GM18508 (cell line): ENCODE data around the gene MIOX.

Source experiments
- ATAC-seq: cut with Tn5 transposase; IDR thresholded peaks from one replicate; pipeline ENCODE4 v1.9.1; 2021; ENCODE audit warnings: moderate number of reproducible peaks; ENCODE audit not compliant: insufficient read depth, unreplicated experiment

MIOX gene

DNA sequence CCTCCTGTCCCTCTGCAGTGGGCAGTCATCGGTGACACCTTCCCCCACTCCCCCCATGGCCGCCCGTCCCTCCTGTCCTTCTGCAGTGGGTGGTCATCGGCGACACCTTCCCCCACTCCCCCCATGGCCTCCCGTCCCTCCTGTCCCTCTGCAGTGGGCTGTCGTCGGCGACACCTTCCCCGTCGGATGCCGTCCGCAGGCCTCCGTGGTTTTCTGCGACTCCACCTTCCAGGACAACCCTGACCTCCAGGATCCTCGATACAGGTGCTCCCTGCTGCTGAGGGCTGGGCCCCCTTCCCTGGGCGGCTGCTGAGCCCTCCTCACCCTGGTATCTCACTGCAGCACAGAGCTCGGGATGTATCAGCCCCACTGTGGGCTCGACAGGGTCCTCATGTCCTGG lies 2.2 kb downstream of the MIOX start:
- ATAC-seq: no peak

DNA sequence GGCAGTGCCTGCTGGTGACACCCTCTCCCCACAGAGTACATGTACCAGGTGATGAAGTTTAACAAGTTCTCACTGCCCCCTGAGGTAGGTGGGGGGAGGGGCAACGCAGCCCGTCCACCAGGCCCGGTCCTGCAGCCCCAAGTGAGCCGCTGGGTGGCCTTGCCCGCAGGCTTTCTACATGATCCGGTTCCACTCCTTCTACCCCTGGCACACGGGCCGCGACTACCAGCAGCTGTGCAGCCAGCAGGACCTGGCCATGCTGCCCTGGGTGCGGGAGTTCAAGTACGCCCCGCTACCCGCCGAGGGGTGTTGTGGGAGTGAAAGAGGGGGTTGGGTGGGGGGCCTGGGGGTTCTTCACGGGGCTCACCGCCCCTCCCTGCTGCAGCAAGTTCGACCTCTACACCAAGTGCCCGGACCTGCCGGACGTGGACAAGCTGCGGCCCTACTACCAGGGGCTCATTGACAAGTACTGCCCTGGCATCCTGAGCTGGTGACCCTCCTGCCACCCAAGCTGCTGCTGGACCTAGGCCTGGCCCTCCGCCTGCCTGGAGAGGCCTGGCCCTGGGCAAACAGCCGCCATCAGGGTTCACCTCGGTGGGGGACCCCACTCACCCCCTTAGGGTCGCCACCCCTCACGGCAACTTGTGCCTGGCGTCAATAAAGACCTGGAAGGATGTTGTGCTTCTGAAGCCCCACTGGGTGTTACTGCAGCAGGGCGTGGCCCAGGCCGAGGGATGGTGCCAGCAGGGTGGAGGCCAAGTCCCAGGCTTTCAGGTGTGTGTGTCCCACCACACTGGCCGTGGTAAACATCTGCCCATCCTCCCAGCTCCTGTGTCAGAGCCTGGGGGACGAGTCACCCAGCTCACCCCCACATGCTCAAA lies 2.9 kb downstream of the MIOX start:
- no peak for ATAC-seq

DNA sequence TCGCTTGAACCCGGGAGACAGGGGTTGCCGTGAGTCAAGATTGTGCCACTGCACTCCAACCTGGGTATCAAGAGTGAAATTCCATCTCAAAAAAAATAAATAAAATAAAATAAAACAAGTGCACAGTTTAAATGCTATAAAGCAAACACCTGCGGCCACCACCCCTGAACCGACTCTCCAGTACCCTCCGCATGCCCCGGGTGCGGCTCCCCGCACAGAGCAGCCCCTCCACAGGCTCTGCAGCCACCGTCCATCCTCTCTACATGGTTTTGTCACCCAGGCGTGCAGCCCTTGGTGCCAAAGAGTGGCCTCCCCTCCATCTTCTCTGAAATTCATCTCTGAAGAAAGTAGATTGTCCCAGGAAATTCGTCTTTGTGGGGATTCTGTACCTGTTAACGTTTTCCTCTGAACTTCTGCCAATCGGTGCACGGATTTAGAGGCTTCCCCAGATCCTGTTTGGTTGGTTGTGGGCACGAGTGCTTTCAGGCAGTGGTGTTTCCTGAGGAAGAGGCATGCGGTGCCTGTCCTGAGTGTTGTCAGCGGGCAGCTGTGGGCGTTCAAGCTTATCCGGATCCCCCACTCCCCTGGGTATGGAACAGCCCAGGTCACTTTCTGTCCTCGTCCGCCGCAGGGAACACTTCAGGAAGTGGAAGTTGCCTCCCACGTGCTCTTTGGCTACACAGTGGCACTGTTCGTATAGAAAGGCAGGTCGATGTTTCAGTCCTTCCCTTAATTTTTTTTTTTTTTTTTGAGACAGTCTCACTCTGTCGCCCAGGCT lies 4.1 kb downstream of the MIOX start:
- ATAC-seq: no peak

DNA sequence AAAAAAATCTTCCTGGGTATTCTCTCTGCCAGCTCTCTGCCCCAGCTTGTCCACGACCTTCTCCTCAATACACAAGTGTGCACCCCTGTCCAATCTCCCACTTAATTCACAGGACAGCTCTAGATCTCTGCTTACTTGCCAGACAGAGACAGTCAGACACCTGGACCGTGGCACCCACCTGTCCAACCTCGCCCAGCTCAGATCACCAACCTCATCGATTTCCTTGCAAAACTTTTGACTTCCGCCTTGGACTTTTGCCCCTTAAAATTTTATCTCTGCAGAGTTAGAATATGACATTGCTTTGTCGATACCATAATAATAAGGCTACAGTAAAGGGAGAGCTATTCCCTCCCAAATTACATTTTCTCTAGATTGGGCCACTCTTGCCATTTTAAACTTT lies 10.4 kb downstream of the MIOX start:
- ATAC-seq: no peak

DNA sequence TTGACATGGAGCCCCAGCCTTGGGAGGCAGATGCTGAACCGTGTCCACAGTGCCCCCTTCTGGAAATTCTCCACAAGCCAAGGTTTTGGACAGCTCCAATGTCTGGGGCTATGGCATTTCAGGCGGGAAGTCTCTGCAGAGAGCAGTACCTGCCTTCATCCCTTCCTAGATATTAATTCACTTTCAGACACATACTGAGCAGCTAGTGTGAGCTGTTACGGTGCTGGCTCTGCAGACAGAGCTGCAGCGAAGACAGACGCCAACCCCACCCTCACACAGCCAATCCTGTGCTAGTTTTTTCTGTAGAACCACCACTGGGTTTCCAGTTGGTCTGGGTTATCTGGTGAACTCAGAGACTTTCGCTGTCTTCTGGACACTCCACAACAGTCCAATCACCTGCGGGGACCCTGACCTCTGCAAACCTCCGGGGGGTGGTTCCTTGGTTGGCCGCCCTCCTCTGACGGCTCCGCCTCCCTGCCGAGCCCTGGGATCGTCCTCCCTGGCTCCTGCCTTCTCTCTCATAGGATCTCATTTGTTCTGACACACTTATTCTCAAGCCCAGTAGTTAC lies 11.7 kb downstream of the MIOX start:
- ATAC-seq: no peak

DNA sequence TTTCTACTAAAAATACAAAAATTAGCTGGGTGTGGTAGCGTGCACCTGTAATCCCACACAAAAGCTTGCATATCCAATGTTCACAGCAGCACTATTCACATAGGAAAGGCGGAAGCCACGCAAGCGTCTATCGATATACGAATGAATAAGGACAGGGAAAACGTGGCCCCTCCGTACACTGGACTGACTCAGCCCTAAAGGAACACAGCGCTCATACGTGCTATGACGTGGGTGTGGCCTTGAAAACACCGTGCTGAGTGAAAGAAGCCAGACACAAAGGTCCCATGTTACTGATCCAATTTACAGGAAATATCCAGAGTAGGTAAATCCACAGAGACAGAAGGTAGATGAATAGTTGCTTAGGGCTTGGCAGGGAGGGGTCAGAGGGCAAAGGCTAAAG lies 13.8 kb downstream of the MIOX start:
- ATAC-seq: no peak

DNA sequence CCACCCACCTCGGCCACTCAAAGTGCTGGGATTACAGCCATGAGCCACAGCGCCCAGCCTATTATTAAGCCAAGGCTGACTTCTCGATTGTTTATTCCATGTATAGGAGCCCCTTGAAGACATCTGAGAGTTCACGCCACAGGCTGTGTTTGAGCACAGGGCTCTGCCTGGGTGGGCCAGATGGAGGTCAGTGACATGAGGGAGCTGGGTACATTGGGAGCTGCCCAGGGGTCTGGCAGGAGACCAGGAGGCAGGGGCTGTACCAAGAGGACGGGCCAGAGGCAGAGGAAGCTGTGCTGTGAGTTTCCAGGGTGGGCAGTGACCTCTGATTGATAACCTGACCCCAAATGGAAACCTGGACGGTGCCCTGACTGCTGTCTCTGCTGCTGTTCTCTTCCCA lies 15.4 kb downstream of the MIOX start:
- ATAC-seq: no peak

DNA sequence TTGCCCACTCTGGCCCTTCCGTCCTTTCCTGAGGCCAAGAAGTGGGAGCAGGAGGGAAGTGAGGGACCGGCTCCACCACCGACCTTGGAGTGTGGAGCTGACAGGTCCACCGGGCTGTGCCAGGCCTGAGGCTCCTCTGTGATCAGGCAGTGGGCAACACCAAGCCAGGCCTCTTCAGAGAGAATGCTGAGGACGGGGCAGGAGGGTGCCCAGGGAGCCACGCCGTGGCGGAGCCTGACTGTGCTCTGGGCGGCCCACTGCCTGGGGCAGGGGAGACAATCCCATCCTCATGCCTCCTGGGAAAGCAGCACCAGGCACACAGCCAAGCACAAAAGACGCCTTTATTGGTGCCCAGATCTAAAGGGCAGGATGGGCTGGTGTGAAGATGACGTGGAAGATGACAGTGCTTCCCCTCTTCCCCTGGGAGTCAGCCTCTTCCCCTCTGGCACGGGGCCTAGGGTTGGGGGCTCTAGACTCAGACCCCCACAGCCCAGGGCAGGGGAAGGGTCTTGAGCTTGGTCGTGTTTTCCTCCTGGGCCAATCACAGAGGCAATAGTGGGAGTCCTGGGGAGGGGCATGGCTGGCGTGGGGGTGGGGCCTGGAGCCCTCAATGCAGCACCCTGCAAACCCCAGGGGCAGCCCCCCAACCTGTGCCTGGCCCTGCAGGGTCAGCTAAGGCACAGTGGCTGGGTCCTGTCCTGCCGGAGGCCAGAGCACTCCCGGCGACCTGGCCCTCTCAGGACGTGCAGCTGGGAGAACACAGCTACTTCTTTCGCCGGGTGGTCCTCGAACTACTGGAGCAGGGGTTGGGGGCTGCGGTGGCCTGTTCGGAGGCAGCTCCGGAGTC lies 16.2 kb downstream of the MIOX start:
- no peak for ATAC-seq

DNA sequence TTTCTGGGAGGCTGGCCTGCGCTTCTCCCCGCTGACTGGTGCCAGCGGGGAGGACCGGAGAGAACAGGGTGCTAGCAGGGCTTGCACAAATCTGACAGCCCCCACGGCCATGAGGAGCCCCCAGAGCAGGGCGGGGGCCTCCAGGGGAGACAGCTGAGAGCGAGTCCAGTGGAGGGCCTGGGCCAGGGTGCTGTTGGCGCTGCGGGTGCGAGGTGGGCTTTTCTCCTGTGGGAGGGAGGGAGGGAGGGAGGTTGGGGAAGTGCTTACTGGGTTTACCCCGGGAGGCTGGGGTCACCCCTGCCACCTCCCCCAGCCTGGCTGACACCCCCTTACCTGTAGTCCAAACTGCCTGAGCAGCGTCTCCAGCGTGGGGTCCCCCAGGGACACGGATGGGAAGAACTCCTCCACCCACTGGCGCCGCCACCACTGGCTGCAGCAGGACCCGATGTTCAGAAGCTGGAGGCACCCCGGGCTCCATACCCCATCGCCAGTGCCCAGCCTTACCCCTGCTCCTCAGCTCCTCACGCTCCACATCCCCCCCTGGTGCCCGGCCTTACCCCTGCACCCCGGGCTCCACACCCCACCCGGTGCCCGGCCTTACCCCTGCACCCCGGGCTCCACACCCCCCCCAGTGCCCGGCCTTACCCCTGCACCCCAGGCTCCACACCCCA lies 17.0 kb downstream of the MIOX start:
- no peak for ATAC-seq

DNA sequence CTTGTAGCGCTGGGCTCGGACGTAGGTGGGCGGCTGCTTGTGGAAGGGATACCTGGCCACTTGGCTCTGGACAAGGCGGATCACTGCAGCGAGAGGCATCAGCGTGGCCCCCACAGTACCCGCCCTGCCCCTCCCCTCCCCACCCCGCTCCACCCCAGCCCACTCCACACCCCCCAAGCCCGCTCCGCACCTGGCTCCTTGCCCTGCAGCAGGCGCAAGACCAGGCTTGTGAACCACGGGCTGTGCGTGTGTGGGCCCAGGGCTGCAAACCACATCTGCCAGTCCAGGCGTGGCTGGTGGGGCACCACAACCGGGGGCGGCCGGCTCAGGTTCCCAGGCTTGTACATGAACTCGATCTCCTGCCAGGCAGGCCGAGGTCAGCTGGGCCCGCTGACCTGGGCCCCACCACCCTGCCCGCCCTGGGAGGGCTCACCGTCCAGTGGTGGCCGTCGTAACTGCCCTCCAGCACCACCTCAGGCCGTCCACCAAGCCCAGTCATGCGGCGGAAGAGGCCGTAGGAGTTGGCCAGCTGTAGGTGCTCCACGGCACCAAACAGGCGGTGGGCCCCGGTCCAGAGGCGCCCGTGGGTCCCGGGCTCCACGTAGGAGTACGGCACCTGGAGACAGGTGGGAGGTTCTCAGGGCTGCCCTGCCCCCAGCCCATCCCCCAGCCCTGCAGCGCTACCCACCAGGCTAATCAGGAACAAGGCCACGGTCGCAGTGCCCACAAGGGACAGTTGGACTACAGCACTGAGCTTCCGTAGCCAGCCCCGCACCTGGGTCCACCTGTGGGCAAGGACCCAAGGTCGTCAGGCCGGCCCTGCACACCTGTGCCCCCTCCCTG lies 17.9 kb downstream of the MIOX start:
- ATAC-seq: no peak

DNA sequence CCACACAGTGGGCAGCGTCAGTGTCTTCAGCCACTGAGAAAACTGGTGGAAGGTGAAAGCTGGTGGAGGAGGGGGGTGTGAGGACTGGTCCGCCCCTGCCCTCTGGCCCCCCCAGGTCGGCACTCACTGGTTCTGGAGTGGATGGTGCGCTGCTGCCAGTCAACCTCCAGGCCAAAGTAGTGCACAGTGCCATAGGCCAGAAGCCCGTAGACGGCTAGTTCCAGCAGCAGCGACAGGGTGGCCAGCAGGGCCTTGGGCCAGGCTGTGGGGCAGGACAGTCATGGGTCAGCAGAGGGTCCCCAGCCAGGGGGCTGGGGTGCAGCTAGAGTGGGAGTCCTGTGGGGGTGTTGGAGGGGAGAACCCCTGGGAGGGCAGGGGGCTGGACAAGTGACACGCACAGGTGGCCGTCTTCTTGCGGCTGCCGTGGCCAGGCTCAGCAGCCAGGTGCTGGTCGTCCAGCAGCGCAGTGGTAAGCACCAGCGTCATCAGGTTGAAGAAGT lies 18.7 kb downstream of the MIOX start:
- ATAC-seq: no peak

DNA sequence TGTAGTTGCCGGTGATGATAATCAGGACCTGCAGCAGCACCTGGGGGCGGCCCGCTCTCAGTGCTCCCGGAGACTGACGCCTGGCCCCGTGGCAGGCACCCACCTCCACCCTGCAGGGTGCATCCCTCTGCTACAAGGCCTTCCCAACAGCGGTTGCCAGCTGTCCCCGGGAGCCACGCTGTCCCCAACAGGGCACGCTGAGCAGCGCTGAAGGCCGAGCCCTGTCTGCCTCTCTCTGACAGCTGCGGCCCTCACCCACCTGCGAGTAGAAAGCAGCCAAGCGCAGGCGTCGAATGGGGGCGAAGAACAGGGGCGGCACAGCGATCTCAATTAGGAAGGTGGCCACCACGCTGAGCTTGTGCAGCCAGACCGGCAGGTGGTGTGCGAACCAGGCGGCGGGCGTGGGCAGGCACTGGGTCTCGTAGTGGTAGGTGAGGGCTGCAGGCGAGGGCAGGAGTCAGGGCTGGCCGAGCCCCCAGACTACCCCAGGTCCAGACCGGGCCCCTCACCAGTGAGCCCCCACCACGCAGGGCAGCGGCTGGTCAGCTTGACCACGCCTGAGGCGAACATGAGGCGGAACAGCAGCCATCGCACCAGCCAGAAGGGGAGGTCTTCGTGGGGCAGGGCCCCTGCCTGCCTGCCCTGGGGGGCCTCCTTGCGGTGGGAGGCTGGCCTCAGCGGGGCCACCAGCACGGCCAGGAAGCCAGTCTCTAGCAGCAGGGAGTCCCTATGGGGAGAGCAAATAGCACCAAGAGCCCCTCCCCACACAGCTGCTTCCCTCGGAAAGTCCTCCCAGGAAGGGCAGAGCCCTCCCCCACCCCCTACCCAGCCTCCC lies 19.3 kb downstream of the MIOX start:
- ATAC-seq: no peak

DNA sequence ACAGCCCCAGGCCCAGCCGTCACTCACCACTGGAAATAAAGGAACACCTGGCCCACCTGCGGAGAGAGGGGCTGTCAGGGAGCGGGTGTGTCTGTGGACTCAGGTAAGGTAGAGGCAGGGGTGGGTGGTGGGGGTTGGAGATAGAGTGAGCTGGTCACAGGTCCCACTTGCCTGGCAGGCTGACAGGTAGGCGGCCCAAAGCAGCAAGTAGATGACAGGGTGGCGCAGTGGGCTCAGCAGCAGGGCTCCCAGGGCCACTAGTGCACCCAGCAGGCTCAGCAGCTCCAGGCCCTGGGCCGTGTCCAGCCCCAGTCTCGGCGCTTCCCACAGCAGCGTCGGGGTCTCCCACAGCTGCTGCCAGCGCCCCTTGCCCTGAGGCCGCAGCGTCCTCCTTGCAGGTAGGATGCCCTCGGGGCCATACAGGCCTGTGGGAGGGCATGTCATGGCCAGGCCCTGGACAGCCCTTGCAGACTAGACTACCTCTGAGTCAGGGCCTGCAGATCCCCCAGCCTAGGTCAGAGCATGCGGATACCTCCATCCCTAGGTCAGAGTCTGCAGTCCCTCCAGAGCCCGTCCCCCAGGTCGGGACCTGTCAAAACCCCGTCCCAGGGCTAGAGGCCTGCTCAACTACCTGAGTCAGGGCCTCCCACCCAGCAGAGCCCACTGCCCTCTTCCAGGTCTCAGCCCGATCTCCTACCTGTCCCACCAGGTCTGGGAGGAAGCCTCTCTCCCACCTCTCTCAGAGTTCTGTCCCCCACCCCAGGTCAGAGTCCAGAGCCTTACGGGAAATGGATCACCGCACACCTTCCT lies 20.2 kb downstream of the MIOX start:
- no peak for ATAC-seq

DNA sequence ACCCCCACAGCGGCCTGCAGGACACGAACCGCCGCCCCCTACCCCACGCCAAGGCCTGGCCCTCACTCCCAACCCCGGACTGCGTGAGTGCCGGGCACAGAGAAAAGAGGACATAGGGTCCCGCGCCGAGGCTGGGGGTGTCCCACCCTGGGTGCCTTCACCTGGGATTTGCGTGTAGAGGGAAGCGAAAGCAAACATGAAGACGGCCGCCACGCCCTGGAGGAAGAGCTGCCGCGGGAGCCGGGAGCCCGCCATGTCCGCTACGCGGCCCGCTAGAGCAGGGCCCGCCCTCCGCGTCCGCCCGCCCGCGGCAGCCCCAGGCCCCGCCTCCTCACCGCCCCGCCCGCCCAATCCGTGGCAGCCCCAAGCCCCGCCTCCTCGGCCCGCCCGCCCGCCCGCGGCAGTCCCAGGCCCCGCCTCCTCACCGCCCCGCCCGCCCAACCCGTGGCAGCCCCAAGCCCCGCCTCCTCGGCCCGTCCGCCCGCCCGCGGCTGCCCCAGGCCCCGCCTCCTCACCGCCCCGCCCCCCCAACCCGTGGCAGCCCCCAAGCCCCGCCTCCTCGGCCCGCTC lies 20.8 kb downstream of the MIOX start, which contains the start of gene LMF2:
LMF2 (minus strand) TSS at position 282 of the 570 bp plus-strand sequence; CDS start at position 255, 27 bp downstream.
- ATAC-seq: no peak

DNA sequence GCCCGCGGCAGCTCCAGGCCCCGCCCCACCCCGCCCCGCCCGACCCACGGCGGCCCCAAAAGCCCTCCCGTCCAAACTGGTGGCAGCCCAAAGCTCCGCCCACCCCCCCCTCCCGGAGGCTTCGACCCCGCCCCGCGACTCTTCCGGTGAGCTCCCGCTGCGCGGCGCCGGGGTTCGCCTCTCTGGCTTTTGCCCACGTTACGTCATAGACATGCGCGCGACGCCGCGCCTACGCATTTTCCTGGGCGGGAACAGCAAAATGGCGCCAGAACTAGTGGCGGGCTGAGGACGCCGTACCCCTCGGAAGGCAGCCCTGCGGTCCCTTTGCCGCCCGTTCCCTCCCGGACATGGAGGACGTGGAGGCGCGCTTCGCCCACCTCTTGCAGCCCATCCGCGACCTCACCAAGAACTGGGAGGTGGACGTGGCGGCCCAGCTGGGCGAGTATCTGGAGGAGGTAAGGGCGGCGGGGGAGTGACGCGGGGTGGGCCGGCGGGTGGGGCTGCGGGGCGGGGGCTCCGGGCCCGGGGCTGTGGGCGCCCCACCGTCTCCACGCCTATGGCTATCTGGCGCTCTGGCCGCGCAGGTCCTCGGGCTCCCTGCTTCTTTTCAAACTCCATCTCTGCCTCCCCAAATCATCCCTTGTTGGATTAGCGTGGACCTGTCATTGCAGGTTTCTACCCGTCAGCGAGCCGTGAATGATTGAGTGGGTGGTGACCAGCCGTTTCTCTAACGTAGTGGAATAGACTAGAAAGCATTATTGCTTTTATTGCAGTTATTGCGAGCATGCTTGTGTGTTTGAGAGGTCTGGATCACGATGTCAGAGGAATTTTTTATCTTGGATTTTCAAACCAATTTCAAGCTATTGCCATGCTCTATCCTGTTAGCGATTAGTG lies 21.6 kb downstream of the MIOX start, which contains the start of gene NCAPH2:
NCAPH2 (plus strand) TSS at position 234 of the 894 bp plus-strand sequence; CDS start at position 348, 114 bp downstream.
- ATAC-seq: no peak

DNA sequence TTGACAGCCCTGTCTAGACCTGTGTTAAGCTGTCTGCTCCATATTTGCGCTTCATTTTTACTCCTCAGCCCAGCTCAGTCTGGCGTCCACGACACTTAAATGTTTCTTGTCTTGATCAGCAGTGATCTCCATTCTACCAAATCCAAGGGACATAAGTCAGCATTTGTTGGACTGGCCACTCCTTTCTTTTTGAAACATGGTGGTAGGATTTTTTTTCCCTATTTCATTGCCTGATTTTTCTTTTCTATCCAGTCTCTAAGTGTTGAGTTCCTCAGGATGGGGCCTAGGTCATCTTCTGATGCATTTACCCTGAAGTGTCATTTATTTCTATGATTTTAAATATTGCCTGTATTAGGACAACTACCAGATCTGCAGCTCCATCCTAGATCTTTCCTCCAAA lies 22.2 kb downstream of the MIOX start:
- no peak for ATAC-seq
